Sigmoid colon (tissue), 7 donors: ENCODE results near the gene CLIC5. TPM values are rescaled to one million over a fixed set of nuclear protein-coding genes. Genes with fewer than 3 reads are reported as not detected.

Source experiments
- DNase-seq: peaks from one replicate; pipeline ENCODE4 v3.0.0-alpha.2; 2019
- H3K27ac ChIP-seq, 4 donors: fragments of 200-600 bp; sonication (generic); one replicate each; pipeline ENCODE4 v1.5.1; 2016 to 2019; ENCODE audit warnings: mild to moderate bottlenecking in 1 of 4
- H3K27me3 ChIP-seq, 3 donors: fragments of 200-600 bp; sonication (generic); one replicate each; pipeline ENCODE4 v1.5.1; 2019; ENCODE audit warnings: mild to moderate bottlenecking in 1 of 3
- H3K36me3 ChIP-seq, 4 donors: fragments of 200-600 bp; sonication (generic); one replicate each; pipeline ENCODE4 v1.5.1; 2016 to 2019
- H3K4me1 ChIP-seq, 4 donors: fragments of 200-600 bp; sonication (generic); one replicate each; pipeline ENCODE4 v1.5.1; 2017 to 2019
- H3K4me3 ChIP-seq, 4 donors: fragments of 200-600 bp; sonication (generic); one replicate each; pipeline ENCODE4 v1.5.1; 2017 to 2019; ENCODE audit warnings: mild to moderate bottlenecking in 2 of 4, moderate library complexity in 1 of 4
- H3K9me3 ChIP-seq, 4 donors: fragments of 200-600 bp in 3 of 4; sonication (generic) in 3 of 4; one replicate each; pipeline versions ENCODE4 v1.5.1 to v1.6.1; 2013 to 2019
- EP300 ChIP-seq, 4 donors: sonication (generic); formaldehyde crosslinking; IDR thresholded peaks; one replicate each; pipeline ENCODE4 v1.6.1; 2017; ENCODE audit warnings: antibody characterized with exemption in 4 of 4
- POLR2A ChIP-seq, 2 donors: fragments of 450-650 bp; IDR thresholded peaks; one replicate each; pipeline ENCODE4 v1.6.1; 2016; ENCODE audit warnings: antibody characterized with exemption in 2 of 2, mild to moderate bottlenecking in 2 of 2, moderate library complexity in 2 of 2
- POLR2AphosphoS5 ChIP-seq, 4 donors: sonication (generic); formaldehyde crosslinking; IDR thresholded peaks; one replicate each; pipeline ENCODE4 v1.6.1; 2017; ENCODE audit warnings: antibody characterized with exemption in 4 of 4
- WGBS, 2 donors: extraction: QIAGEN DNeasy Blood & Tissue Kit; methylation state at CpG; one replicate each; pipeline ENCODE4 v1.1.7; 2013; 5-methylcytosine and 5-hydroxymethylcytosine counted together
- intact Hi-C: fragments of 100-400 bp; cut with DNase I; formaldehyde crosslinking; loops from one replicate; pipeline ENCODE4 v1.15.1; 2023
- polyA plus RNA-seq, 3 donors: library from polyadenylated mRNA; stranded (reverse); fragments of 200-250 nt; gene quantifications; one replicate each; pipeline ENCODE4 v1.2.3, GENCODE V29; 2013
- total RNA-seq, 4 donors: library from RNA; depleted of rRNA; stranded (reverse); fragments of >200 nt; gene quantifications; one replicate each; pipeline ENCODE4 v1.1.0, GENCODE V29; 2016
- TF ChIP-seq, protein P1 (sequence below), 4 experiments: fragments of 450-650 bp in 3 of 4; fragments of 200-600 bp in 1 of 4; IDR thresholded peaks; one replicate each; pipeline ENCODE4 v1.5.1; 2016 to 2019; ENCODE audit warnings: antibody characterized with exemption in 4 of 4, mild to moderate bottlenecking in 3 of 4, moderate library complexity in 2 of 4
- donor health status: healthy with polysubstance abuse.
- donor health status: Bipolar disorder and iron deficiency.
- donor health status: healthy.

CLIC5 gene
- total and polyA plus RNA-seq, 7 donors: 1.8 to 77.0 (median 3.5) TPM

DNA sequence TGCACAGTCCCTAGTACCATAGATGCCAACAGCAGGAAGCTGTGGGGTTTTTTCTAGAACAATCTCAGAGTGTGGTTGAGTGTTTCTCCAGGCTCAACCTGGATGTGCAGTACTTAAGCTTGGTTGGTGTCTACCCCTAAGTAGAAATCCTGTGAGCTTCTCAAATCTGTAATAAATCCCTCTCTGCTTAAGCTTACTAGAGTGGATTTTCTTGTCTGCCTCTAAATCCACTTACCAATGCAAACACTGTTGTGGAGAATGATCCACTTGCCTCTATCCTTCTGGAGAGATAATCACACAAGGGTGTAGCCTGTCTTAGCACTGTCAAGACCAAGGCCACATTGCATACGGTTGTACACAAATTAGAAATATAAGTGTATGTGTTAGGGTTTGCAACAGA lies 43.3 kb upstream of the CLIC5 start:
- no peak overlapping the region for H3K27ac ChIP-seq
- TF ChIP-seq EP300 (IDR thresholded peaks at IDR 0.05): no peak
- TF ChIP-seq, protein P1, sequence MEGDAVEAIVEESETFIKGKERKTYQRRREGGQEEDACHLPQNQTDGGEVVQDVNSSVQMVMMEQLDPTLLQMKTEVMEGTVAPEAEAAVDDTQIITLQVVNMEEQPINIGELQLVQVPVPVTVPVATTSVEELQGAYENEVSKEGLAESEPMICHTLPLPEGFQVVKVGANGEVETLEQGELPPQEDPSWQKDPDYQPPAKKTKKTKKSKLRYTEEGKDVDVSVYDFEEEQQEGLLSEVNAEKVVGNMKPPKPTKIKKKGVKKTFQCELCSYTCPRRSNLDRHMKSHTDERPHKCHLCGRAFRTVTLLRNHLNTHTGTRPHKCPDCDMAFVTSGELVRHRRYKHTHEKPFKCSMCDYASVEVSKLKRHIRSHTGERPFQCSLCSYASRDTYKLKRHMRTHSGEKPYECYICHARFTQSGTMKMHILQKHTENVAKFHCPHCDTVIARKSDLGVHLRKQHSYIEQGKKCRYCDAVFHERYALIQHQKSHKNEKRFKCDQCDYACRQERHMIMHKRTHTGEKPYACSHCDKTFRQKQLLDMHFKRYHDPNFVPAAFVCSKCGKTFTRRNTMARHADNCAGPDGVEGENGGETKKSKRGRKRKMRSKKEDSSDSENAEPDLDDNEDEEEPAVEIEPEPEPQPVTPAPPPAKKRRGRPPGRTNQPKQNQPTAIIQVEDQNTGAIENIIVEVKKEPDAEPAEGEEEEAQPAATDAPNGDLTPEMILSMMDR (IDR thresholded peaks at IDR 0.05): no peak
- TF ChIP-seq POLR2AphosphoS5 (IDR thresholded peaks at IDR 0.05): no peak
- TF ChIP-seq POLR2A (IDR thresholded peaks at IDR 0.05): no peak
- no peaks in the 10 kb centered on the region for H3K36me3 ChIP-seq
- no peaks in the 10 kb centered on the region for H3K27me3 ChIP-seq
- DNase-seq: no peak
- 67 to 97% methylated on average over 1 of the region's 1 CpG for WGBS, 2 donors
- no peaks in the 10 kb centered on the region for H3K4me1 ChIP-seq
- H3K9me3 ChIP-seq: peaks cover 0 to 2% (median 0%) of the 10 kb centered on the region in 4 donors
- intact Hi-C loops: no loop called here
- no peak overlapping the region for H3K4me3 ChIP-seq

DNA sequence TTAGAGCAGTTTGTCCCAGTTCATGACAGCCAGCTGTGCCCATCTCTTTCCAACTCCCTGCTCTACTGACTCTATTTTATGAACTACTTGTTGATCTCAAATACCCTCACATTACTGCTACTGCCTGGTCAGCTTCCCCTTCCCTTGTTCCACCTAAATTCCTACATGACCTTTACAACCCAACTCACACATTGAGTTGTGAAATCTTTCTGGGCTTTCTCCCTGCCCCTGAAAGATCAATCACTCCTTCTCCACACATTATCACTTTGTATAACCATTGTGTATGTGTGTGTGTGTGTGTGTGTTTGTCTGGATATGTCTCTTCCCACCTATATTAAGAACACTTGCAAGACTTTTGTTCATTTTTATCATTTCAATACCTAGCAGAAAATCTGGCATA lies 42.1 kb upstream of the CLIC5 start:
- Histone ChIP-seq H3K36me3 (no peaks in the 10 kb centered on the region), H3K27ac (no peak overlapping the region), H3K4me3 (no peak overlapping the region), H3K9me3 (no peaks in the 10 kb centered on the region), H3K27me3 (no peaks in the 10 kb centered on the region), H3K4me1 (no peaks in the 10 kb centered on the region)
- no peak for DNase-seq
- no peak for TF ChIP-seq POLR2A (IDR thresholded peaks at IDR 0.05)
- no peak for TF ChIP-seq EP300 (IDR thresholded peaks at IDR 0.05)
- no peak for TF ChIP-seq POLR2AphosphoS5 (IDR thresholded peaks at IDR 0.05)
- TF ChIP-seq, protein P1 (IDR thresholded peaks at IDR 0.05): no peak
- intact Hi-C loops: no loop called here

DNA sequence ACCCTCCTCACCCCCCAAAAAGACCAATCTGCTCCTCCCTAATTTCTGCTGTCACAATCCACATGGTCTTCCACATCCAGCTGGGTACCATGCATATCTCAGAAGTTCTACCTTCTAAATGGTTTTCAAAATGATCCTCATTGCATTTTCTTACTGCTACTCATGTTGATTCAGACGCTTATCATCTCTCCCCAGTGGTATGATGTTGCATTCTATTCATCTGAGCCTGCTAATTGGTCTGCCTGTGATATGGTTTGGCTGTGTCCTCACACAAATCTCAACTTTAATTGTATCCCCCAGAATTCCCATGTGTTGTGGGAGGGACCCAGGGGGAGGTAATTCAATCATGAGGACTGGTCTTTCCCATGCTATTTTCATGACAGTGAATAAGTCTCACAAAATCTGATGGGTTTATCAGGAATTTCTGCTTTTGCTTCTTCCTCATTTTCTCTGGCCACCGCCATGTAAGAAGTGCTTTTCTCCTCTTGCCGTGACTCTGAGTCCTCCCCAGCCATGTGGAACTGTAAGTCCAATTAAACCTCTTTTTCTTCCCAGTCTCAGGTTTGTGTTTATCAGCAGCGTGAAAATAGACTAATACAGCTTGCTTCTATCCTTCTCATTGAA lies 41.4 kb upstream of the CLIC5 start:
- no peak for DNase-seq
- no peak overlapping the region for H3K27ac ChIP-seq

DNA sequence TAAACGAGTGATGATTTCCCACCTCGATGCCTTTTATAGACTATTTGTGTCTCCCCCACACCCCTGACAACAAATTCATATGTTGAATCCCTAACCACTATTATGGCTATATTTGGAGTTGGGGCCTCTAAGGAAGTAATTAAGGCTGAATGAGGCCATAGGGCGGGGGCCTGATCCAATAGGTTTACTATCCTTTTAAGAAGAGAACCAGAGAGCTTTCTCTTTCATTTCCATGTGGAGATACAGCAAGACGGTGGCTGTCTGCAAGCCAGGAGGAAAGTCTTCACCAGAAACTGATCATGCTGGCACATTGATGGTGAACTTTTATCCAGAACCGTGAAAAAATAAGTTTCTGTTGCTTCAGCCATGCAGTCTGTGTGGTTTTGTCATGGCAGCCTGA lies 38.9 kb upstream of the CLIC5 start:
- TF ChIP-seq EP300 (IDR thresholded peaks at IDR 0.05): no peak
- TF ChIP-seq, protein P1 (IDR thresholded peaks at IDR 0.05): no peak
- no peak for TF ChIP-seq POLR2AphosphoS5 (IDR thresholded peaks at IDR 0.05)
- TF ChIP-seq POLR2A (IDR thresholded peaks at IDR 0.05): no peak
- Histone ChIP-seq H3K36me3 (no peaks in the 10 kb centered on the region), H3K9me3 (no peaks in the 10 kb centered on the region), H3K4me3 (no peak overlapping the region), H3K27me3 (no peaks in the 10 kb centered on the region), H3K4me1 (no peaks in the 10 kb centered on the region), H3K27ac (no peak overlapping the region)
- whole genome bisulfite sequencing, 2 donors: 22 to 71% methylated on average over 5 of the region's 5 CpGs
- no peak for DNase-seq
- intact Hi-C loops: no loop called here

More for the DNA sequence above, 41.4 kb upstream of the CLIC5 start:
- WGBS, 2 donors: 92 to 93% methylated on average over 4 of the region's 4 CpGs
- intact Hi-C loops: no loop called here
- Histone ChIP-seq H3K9me3 (no peaks in the 10 kb centered on the region), H3K27me3 (no peaks in the 10 kb centered on the region), H3K4me3 (no peak overlapping the region), H3K4me1 (no peaks in the 10 kb centered on the region), H3K36me3 (no peaks in the 10 kb centered on the region)
- TF ChIP-seq, protein P1 (IDR thresholded peaks at IDR 0.05): no peak
- TF ChIP-seq POLR2AphosphoS5 (IDR thresholded peaks at IDR 0.05) (no peak), EP300 (IDR thresholded peaks at IDR 0.05) (no peak)
